KBM-7 (cell line): ENCODE data around the gene SNRNP200.

Experiments
- DNase-seq: peaks from one replicate; pipeline ENCODE4 v3.0.0-alpha.2; 2015
- in situ Hi-C: fragments of 300-500 bp; cut with MboI; formaldehyde crosslinking; loops from 2 replicates; pipeline ENCODE4 v1.14.3; 2020; ENCODE audit warnings: low sequenced_read_pairs, low pct_unique_long_range_greater_than_20kb, mixed read lengths

The SNRNP200 gene

DNA sequence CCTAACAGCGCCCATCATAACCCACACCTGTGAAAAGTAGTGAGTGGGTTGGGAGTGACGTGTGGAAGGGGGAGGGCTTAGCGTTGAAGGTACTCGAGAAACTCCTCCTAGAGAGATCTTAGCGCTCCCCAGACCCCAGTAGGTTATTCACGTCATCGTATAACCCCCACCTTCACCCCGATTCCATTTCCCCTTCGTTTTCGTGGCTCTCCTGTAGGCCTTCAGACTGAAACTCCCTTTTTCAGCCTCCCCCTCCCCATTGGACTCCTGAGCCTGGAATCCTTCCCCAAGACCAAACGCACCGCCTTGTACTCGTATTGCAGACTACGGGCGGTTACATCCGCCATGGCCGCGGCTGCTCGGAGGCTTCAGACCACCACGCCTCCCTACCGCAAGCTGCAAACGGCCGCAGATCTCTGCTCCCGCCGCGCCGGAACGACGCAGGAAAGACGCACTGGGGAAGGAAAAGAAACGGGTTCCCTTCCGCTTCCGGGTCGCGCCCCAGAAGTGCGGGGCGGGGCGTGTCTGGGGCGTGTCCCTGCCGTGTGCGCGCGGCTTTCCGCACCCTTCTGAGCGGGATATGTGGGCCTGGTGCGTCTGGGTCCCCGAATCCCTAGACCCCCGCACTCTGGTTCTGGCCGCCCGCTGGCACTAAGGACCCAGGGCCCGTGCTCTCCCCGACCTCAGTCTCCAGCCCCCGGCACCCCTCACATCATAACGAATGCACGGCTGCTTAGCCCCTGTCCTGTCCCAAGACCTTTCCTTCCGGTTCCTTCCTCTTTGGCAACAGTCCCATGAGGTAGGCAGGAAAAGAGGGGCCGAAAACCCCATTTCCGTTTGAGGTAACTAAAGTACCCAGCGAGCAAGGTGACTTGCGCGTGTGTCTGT, at the start of gene SNRNP200:
TSS of gene SNRNP200 (minus strand) at position 456 of the 888 bp plus-strand sequence. CDS start at position 347, 109 bp downstream.
- in situ Hi-C loops = no loop called here
- DNase-seq = peak; percentile 96

DNA sequence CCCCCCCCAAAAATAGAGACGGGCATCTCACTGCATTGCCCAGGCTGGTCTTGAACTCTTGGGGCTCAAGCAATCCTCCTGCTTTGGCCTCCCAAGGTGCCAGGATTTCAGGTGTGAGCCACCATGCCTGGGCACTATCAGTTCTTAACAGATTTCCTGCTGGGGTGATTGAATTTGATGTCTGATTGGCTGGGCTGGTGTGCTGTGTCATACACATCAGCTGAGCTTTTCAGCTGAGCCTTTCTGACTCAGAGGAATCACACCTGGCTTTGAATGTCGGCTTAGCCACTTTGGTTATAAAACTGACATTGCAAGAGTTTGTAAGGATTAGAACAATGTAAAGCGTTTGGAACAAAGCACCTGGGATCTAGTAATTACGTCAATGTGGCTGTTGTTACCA, 49.1 kb upstream of the SNRNP200 start:
- no peak for DNase-seq
- in situ Hi-C loops = no loop called here

GRCh38 chr2:96353606-96354101, 48.3 kb upstream of the SNRNP200 start:
- in situ Hi-C loops = no loop called here
- DNase-seq = no peak

DNA sequence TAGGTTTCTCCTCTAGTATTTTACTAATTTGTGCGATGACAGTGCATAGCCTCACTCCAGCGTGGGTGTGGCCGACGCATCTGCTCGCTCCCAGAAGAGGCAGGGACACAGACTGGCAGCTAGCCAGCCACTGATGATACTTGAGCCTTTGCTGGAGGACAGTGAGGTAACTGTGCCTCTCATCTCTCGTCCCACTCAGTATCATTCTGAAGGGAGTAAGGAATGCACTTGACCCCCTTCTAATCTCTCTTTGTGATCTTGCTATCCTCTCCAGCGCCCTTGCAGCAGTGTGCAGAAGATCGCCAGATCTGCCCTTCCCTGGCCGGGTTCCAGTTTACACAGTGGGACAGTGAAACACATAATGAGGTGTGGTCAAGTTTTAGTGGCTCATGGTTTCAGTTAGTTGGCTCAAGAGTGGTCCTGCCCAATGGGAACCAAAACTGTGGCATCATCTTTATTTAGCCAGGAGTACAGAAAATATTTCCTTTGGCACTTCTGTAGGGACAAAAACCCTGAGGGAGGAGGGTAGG, 47.8 kb upstream of the SNRNP200 start:
- in situ Hi-C loops = no loop called here
- no peak for DNase-seq

- in situ Hi-C loops = no loop called here
- DNase-seq = no peak
Observed at GRCh38 chr2:96347395-96347794, 42.0 kb upstream of the SNRNP200 start.

- in situ Hi-C loops = no loop called here
- no peak for DNase-seq
Observed at GRCh38 chr2:96345868-96346462, 40.6 kb upstream of the SNRNP200 start.

DNA sequence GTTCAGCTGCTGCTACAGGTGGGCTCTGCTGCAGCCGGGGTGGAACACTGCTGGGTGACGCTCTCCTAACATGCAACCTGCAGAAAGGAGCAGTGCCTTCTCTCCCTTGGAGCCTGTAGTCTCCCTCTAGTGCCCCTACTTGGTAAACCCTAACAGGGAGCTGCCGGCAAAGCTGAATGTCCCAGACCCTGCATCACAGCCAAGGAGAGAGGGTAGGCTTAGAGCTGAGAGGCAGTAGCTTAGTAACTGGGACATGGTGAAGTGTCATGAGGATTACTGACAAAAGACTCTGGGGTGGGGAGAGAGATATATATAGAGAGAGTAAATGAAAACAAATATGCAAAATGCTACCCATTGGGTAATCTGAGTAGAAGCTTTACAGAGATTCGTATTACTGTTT, 40.1 kb upstream of the SNRNP200 start:
- no peak for DNase-seq

GRCh38 chr2:96344011-96344410, 38.7 kb upstream of the SNRNP200 start:
- in situ Hi-C loops = no loop called here
- DNase-seq = no peak

More for the DNA sequence above, 40.1 kb upstream of the SNRNP200 start:
- in situ Hi-C loops = no loop called here

DNA sequence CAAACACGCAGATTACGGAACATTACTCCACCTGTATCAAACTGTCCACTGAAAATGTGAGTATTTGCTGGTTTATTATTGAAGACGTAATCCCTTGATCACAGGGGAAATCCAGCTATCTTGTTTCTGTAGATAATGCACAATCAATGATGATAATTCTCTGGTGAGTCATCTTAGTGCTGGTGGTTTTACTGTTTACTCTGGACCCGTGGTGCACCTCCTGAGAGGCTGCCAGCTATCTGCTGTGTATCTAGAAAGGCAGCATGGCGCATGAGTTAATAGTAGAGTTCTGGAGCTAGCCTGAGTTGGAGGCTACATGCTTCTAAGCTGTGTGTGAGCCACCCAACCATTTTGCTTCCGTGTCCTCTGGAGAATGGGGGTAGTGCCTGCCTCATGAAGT, 36.7 kb upstream of the SNRNP200 start:
- in situ Hi-C loops = no loop called here
- no peak for DNase-seq

GRCh38 chr2:96341641-96342040, 36.3 kb upstream of the SNRNP200 start:
- no peak for DNase-seq

GRCh38 chr2:96340493-96341414, 35.4 kb upstream of the SNRNP200 start:
- in situ Hi-C loops = no loop called here
- DNase-seq = no peak

More at GRCh38 chr2:96341641-96342040, 36.3 kb upstream of the SNRNP200 start:
- in situ Hi-C loops = no loop called here

DNA sequence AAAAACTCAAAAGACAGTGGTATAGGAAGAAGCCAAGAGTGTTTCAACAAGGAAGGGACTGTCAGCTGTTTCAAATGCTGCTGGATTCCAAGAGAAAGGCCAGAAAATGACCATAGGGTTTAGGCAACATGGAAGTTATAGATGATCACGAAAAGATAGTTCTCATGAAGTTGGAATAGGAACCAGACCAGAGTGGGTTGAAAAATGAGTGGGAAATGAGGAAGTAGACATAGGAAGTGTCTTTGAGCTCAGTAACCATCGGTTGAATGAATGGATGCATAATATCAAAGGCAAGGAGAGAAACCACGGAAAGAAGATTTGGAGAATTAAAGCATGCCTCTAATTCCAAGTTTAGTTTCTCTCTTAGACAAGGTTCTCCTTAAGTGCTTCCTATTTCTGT, 31.5 kb upstream of the SNRNP200 start:
- peak; percentile 71 for DNase-seq

DNA sequence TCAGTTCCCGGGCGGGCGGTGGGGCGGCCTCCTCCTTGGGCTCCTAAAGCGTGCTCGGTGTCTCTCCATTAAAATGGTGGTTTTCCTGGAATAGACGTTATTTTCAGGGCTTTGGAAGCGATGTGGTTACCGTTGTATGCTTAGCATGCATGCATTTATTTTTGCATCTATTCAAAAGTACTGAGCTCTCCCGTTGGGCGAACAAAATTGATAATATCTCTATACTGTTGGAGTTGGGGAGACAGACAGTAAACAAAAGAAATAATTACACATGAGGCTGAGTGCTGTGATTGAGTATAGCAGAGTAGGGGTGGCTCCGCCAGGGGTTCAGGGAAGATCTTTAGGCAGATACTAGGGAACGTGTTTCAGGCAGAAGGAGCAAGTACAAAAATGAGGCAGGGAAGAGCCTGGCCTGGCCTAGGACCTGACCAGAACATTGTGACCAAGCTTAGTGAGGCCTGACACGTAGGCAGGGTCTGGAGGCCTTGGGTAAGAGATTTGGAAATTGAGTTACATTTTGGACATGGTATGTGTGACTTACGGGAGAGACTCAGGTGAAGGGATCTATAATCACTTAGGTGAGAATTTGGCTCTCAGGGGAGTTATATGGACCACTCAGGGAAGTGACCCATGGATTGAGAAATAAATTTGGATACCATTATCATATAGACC, 30.9 kb upstream of the SNRNP200 start:
- in situ Hi-C loops = no loop called here
- no peak for DNase-seq

More for the DNA sequence above, 31.5 kb upstream of the SNRNP200 start:
- in situ Hi-C loops = no loop called here

DNA sequence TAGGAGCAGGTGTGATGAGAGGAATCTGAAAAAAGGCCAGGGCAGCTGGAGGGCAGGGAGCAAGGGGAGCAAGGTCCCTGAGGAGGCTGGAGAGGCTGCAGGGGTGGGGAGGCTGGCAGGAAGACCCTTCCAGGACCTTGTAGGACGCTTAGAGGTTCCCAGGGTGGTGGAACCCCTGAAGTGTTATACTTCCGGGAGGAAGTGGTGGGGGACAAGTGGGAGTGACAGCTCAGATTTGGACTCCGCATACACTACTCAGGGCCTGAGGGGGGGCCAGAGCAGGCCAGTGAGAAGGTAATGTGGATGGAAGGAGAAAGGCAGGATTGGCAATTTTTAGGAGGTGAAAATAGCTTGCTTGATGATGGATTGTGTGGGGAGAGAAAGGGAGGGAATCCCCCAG, 28.4 kb upstream of the SNRNP200 start:
- no peak for DNase-seq
- in situ Hi-C loops = no loop called here

DNA sequence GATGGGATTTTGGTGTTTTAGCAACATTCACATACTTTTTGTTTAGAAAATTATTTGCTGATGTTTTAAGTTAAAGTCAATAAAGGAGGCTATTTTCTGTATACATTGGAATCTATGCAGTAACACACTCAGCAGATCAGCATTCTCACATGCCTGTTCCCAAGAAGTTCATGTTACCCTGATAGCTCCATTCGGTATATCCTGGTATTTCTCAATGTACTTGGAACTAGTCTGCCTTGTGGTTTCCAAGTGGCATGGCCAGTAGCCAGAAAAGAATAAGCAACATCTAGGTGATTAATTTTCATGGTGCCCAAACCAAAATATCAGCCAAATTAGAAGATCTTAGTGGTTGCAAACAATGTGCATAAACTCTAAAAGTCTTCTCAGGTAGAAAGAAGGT, 25.1 kb upstream of the SNRNP200 start:
- in situ Hi-C loops = no loop called here
- DNase-seq = no peak

- in situ Hi-C loops = no loop called here
- no peak for DNase-seq
Observed at GRCh38 chr2:96329874-96330273, 24.5 kb upstream of the SNRNP200 start.

DNA sequence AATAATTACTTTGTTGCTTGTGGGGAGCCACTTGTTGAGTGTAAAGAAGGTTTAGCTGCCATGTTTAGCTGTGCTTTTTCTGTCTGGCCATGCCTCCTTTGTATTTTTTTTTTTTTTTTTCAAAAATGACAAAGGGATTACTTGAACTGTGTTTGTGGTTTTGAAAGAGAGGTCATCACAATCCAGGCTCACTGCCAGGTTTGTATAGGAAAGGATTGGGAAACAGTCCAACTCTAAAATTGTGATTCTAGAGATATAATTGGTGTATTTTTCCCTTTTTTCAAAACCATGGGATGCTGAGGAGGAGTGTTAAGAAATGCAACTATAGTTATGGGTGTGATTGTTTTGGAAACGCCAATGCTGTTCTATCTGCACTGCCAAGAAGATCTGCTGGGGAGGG, 24.1 kb upstream of the SNRNP200 start:
- in situ Hi-C loops = no loop called here
- peak; percentile 48 for DNase-seq

DNA sequence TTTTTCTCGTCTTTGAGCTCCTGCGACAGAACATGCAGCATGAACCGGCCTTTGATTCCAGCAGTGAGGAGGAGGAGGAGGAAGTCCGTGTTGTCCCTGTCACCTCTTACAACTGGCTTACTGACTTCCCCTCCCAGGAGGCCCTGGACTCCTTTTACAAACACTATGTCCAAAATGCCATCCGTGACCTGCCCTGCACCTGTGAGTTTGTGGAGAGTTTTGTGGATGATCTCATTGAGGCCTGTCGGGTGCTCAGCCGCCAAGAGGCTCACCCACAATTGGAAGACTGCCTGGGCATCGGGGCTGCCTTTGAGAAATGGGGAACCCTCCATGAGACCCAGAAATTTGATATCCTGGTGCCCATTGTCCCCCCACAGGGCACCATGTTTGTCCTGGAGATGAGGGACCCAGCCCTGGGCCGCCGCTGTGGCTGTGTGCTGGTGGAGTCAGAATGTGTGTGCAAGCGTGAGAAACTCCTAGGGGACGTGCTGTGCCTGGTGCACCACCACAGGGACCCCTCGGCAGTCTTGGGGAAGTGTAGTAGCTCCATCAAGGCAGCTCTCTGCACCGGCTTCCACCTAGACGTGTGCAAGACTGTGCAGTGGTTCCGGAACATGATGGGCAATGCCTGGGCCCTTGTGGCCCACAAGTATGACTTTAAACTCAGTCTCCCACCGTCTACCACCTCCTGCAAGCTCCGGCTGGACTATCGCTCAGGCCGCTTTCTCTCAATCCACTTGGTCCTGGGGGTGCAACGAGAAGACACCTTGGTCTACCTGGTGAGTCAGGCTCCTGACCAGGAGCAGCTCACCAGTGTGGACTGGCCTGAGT, 21.9 kb upstream of the SNRNP200 start:
- no peak for DNase-seq
- in situ Hi-C loops = no loop called here
